HG02943 (cell line): Measurements from ENCODE around the gene TEX2.

ENCODE experiments used
- ATAC-seq: cut with Tn5 transposase; IDR thresholded peaks from one replicate; pipeline ENCODE4 v1.9.1; 2021; ENCODE audit warnings: mild to moderate bottlenecking, low read depth, moderate library complexity; ENCODE audit not compliant: unreplicated experiment

TEX2 gene

DNA sequence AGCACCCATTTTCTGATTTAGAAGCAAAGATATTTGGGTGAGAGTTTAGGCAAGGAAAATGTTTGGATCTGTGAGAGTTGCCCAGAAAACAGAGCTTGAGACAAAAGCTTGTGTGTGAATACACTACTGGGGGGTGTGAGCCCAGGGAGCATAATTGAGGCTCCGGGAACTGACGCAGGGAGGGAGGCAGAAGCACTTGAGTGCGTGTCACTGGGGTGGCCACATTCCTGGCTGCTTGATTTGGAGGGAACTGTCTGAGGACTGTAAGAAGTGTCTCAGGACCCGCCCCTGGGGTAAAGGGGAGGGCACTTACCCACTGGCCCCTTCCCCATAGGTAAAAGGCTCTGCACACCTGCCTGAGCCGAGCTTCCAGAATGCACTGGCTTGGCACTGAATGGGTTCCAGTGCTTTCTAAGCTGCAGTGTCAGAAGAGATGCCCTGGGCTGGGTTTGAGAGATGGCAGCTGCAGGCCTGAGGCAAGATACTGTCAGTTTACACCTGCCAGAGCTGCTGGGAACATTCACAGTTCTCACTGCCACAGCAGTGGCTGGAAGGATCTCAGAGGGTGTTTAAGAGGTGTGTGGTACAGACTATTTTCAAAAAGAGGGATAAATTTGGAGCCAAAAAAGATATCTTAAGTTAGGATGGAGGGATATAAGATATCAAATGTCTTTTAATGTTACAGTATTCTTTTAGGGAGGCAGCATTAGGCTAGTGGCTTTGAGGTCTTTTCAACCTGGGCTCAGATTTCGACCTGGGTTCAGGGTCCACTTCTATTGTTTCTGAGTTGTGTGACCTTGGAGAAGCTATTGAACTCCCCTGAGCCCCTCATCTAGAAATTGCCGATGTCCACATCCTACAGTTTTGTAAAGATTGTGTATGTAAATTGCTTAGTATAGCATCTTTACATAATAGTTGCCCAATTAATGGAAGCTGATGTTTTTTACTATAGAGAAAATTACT lies 6.9 kb upstream of the TEX2 start:
- ATAC-seq = no peak

DNA sequence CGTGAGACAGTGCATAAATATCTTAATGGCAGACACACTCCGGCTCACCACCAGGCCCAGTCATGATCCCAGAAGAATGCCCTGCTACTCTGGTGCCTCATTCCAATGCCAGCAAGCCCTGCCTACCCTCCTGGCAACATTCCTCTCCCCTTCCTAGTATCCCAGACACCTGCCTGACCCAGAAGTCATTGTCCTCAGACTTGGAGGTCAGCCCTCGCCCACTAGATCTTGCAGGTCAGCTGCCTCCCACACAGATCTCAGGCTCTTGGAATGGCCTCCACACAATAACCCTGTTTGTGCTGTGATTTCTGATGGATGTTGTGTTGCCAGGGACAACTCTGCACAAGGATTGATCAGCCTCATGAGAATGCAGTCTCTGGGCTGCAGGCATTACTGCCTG lies 1.8 kb upstream of the TEX2 start:
- no peak for ATAC-seq

DNA sequence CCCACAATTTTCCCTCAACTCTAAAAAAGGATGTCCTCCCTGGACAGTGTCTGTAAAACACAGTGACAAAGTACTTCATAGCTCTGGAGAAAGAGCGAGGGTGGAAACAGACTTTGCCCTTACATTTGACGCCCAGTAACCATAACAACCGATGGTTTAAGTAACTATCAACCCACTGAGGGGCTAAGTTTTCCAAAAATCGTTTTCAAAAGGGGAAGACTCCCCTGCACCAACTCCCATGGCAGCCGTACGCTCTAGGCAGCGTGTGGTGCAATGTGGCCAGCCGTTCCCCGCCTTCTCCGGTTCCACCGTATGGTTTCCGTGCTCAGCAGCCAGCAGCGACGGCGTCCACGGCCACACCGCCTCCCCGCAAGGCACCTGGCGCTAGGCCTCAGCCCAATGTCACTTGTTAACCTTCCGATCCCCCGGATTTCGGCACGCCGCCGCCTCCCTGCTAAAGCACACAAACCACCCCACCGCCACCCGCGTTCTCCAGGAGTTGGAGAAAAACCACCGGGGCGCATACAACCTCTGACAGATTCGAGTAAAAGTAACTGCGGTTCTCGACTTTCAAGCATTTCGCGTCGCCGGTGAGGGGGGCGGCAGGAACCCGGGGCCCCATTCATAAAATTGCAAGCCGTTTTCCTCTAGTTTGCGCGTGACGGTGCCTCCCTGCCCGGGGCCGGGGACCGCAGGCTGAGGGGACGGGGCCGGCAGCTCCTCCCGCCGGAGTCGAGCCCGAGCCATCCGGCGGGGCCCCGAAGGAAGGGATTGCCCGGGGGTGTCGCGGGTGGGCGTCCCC lies 661 bp downstream of the TEX2 start:
- ATAC-seq = peak; percentile 24

DNA sequence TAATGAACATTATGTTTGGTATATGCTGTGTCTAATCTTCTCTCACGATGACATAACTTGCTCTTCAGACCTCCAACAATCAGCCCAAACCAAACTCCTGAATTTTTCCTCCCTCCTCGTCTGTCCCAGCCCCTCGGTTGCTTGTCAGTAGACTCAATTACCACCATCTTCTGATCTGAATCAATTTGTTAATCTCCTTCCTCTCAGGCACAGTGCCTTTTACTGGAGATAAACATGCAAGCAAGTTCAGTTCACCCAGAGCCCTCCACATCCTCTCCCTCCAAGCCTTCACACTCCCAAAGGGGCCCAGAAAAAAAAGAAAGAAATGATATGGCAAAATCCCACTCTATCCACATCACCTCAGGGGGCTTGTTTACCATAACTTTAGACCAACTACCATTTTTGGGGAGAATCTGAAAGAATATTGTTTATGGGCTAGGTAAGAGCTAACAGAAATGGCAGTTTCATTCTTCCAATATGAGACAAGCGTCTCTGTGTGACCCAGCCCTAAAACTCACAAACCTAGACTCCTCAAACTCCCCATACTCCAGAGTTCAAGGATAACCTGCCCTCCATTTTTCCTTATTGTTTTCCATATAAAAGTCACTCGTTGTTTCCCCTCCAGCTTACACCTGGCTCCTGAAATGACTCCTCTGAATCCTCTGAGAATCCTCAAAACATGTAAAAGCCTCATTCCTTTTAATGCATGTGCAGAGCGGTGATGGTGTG lies 1.5 kb downstream of the TEX2 start:
- no peak for ATAC-seq

DNA sequence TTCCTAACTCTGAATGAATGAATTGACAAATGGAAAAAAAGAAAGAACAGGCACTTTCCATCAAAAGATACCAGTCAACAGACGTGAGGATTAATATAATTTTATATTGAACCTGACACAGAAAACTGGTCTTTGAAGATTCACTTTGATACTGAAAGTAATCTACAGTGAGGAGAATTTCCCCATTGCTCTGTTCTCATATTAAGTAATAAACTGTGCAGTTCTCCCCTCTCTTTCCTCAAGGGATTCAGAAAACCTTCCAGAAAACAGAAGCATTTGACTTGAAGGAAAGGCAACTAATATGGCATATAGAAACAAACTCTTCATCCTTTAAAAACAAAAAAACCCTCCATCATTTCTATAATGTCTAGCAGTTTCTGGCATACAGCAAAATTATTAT lies 2.2 kb downstream of the TEX2 start:
- ATAC-seq = no peak

- ATAC-seq = no peak
Measured at GRCh38 chr17:64259922-64260321, 3.1 kb downstream of the TEX2 start.

GRCh38 chr17:64259426-64259825 lies 3.6 kb downstream of the TEX2 start:
- no peak for ATAC-seq

DNA sequence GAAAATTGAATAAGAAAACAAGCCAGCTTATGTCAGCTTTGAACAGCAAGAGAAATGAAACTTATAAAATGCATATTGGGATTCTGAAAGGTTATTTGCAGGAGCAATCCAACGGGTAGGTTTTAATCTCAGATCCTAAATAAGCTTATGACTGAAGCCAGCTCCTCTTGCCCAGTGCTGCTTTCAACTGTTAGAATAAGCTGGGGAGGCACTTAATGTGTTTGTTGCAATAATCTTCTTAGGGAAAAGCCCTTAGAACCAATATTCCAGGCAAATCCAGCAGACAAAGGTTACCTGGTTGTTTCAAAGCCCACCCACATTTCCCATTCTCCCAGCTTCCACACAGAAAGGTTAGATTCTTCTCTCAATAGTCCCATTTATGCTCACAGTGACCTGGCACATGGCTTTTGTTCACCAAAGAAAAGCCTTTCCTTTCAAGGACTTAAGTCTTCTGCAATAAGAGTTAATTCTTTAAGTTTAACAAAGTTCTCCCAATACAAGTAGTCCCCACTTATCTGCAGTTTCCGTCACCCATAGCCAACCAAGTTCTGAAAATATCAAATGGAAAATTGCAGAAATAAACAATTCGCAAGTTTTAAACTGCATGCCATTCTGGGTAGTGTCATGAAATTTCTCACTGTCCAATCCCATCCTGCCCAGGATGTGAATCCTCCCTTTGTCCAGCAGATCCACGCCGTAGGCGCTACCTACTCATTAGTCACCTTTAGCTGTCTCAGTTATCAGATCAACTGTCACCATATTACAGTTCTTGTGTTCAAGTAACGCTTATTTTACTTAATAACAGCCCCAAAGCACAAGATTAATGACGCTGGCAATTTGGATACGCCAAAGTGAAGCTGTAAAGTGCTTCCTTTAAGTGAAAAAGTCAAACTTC lies 5.9 kb downstream of the TEX2 start:
- ATAC-seq = no peak

GRCh38 chr17:64255764-64256163 lies 7.3 kb downstream of the TEX2 start:
- ATAC-seq = no peak

DNA sequence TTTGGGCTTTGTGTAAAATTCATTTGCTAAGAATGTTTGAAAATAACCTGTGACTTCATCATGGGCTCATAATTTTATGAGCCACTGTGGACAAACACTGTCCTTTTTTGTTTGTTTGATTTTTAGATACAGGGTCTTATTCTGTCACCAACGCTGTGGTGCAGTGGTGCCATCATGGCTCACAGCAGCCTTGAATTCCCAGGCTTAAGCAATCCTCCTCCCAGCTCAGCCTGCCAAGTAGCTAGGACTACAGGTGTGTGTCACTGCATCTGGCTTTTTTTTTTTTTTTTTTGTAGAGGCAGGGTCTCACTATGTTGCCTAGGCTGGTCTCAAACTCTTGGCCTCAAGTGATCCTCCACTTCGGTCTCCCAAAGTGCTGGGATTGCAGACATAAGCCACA lies 8.3 kb downstream of the TEX2 start:
- no peak for ATAC-seq

- ATAC-seq = no peak
Measured at GRCh38 chr17:64253470-64253869, 9.6 kb downstream of the TEX2 start.

GRCh38 chr17:64252831-64253230 lies 10.2 kb downstream of the TEX2 start:
- ATAC-seq = no peak

GRCh38 chr17:64250233-64250835 lies 12.7 kb downstream of the TEX2 start:
- no peak for ATAC-seq

- no peak for ATAC-seq
Measured at GRCh38 chr17:64247836-64248235, 15.2 kb downstream of the TEX2 start.

GRCh38 chr17:64245218-64246145 lies 17.6 kb downstream of the TEX2 start:
- no peak for ATAC-seq

- ATAC-seq = no peak
Measured at GRCh38 chr17:64244165-64244564, 18.9 kb downstream of the TEX2 start.

DNA sequence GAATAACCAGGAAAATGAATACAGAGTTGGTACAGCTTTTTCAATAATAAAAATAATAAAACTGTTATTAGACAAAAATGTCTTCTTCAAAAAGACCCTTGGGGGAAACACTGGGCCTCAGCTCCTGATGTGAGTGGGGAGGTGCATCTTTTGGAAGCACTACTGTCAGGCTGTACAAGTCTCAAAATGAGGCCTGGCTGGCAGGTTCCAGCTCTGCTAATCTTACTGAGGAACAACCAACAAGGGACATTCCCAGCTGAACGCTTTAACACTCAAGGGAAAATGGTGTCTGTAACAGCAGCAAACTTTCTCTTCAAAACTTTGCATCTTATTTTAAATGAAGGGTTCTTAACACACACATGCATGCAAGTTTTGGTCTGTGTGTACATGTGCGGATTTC lies 19.7 kb downstream of the TEX2 start:
- no peak for ATAC-seq

DNA sequence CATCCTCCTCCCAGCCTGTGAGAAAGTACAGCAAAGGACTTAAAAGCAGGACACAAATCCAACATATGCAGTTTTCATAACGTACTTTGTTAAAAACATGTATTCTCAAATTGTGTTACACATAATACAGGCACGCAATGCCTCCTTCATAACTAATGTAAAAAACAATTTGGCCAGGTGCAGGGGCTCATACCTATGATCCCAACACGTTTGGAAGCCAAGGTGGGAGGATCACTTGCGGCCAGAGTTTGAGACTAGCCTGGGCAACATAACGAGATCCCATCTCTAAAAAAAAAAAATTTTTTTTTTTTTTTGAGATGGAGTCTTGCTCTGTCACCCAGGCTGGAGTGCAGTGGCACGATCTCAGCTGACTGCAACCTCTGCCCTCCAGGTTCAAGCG lies 20.4 kb downstream of the TEX2 start:
- no peak for ATAC-seq
